GM12865 (cell line): Measurements from ENCODE around the gene IRF4.

Source experiments
- DNase-seq: peaks from one replicate; pipeline ENCODE4 v3.0.0; 2010; ENCODE audit warnings: low read depth
- H3K4me3 ChIP-seq: 2 replicates; pipeline ENCODE4 v1.5.1; 2011; ENCODE audit warnings: mild to moderate bottlenecking, low read depth, low read length, control low read depth
- TF ChIP-seq, protein P1 (sequence below): IDR thresholded peaks from 2 replicates; pipeline ENCODE4 v1.5.1; 2011; ENCODE audit warnings: low read length, control low read depth, low read depth, inconsistent platforms; ENCODE audit not compliant: insufficient read depth; ENCODE audit errors: missing control alignments

IRF4 gene

DNA sequence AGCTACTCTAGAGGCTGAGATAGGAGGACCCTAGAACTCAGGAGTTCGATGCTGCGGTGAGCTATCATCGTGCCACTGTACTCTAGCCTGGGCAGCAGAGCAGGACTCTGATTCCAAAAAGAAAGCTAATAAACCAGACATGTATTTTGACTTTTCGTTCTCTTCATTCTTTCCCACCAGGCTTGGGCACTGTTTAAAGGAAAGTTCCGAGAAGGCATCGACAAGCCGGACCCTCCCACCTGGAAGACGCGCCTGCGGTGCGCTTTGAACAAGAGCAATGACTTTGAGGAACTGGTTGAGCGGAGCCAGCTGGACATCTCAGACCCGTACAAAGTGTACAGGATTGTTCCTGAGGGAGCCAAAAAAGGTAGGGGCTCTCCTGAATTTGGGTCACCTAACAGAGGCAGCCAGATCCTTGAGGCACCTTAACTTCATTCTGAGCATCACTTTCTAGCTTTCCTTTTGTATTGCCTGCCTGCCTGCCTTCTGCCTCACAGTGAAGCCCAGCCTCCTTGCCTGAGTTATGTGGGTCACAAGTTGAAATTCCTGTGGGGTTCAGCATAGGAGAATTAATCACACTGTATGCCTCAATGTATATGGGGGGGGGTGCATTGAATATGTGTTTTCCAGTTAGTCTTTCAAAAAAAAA is 3.2 kb downstream of the IRF4 start:
- TF ChIP-seq, protein P1, sequence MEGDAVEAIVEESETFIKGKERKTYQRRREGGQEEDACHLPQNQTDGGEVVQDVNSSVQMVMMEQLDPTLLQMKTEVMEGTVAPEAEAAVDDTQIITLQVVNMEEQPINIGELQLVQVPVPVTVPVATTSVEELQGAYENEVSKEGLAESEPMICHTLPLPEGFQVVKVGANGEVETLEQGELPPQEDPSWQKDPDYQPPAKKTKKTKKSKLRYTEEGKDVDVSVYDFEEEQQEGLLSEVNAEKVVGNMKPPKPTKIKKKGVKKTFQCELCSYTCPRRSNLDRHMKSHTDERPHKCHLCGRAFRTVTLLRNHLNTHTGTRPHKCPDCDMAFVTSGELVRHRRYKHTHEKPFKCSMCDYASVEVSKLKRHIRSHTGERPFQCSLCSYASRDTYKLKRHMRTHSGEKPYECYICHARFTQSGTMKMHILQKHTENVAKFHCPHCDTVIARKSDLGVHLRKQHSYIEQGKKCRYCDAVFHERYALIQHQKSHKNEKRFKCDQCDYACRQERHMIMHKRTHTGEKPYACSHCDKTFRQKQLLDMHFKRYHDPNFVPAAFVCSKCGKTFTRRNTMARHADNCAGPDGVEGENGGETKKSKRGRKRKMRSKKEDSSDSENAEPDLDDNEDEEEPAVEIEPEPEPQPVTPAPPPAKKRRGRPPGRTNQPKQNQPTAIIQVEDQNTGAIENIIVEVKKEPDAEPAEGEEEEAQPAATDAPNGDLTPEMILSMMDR, result no peak
- H3K4me3 ChIP-seq, result peak overlapping the region; percentile 91
- DNase-seq, result no peak

DNA sequence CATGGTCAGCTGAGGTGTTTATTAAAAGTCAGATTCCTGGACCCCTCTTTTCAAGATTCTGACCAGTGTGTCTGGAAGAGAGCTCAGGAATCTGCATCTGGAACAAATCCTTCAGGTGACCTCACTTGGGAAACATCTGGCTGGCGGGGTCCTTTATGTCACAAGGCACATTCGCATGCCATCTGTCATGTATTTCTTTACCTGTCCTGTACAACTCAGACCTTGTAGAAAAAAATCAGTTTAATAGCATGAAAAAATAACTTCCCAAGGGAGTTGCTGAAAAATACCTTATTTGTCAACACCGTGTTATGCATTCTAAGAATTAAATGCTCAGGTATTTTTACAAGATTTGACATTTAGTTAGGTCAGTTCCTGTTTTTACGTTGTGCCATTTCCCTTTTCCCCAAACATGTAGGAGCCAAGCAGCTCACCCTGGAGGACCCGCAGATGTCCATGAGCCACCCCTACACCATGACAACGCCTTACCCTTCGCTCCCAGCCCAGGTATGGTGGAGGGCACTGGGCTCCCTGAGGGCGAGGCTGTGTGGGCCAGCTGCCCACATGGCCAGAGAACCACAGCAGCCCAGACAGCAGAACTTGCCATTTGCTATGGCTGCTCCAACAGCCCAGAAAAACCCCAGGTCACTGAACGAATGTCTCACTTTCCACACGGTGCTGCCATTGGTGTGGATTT is 4.0 kb downstream of the IRF4 start:
- DNase-seq, result no peak
- peak overlapping the region; percentile 91 for H3K4me3 ChIP-seq
- TF ChIP-seq, protein P1, result no peak

DNA sequence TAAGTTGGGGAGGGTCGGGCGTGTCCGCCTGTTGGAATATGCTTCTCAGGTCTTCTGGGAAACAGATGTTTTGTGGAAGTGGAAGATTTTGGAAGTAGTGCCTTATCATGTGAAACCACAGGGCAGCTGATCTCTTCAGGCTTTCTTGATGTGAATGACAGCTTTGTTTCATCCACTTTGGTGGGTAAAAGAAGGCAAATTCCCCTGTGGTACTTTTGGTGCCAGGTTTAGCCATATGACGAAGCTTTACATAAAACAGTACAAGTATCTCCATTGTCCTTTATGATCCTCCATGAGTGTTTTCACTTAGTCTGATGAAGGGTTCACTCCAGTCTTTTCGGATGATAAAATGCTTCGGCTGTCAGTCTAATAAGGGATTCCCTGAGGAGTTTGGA is 4.6 kb downstream of the IRF4 start:
- TF ChIP-seq, protein P1, result no peak
- DNase-seq, result no peak
- H3K4me3 ChIP-seq, result peak overlapping the region; percentile 91

DNA sequence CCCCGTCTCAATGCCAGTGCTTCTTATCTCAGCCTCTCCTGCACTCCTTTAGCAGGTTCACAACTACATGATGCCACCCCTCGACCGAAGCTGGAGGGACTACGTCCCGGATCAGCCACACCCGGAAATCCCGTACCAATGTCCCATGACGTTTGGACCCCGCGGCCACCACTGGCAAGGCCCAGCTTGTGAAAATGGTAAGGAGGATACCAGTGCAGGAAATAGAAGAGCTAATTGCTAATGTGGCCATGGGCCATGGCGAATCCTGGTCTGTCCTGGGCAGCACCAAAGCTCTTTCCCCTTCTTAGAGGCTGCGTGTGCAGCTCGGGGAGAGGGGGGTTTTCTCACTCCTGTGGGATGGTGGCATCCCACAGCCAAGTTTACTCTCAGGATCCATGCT is 5.5 kb downstream of the IRF4 start:
- H3K4me3 ChIP-seq, result peak overlapping the region; percentile 5
- TF ChIP-seq, protein P1, result no peak

DNA sequence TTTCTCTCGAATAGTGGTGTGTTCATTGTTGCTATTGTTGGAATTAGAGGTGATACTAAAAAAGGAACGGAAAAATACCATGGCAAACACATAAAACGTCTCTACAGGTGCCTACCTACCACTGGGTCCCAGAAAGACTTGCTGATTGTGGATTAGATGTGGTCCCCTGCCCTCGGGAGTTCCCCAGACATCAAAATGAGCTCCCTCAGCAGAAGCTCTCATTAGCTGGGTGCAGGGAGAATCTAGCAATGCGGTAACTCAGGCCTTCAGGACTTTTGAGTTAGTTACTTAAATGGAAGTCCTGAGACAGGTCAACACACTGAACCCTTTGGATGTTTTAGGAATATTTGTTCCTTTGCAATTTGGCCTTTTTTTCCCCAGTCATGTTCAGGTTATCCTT is 6.1 kb downstream of the IRF4 start:
- TF ChIP-seq, protein P1, result no peak
- DNase-seq, result peak; percentile 36
- H3K4me3 ChIP-seq, result no peak overlapping the region; the same call in 1 of the 2 replicates

More for the DNA sequence above, 5.5 kb downstream of the IRF4 start:
- no peak for DNase-seq

DNA sequence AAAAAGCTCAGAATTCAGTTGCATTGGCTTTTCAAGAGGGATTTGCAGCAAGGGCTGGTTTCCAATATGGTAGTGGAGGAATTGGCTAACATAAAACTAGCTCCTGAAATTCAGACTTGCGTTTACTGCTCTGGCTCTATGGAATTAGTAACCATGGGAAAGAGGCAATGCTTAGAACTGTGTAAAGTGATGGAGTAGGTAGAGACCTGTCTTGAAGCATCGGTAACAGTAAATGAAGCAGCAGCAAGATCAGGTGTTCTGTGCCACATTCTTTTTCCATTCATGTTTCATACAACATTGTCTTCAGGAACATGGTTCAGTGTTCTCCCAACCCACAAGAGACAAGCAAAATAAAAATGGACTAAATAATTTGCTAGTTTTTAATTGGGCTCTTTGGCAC is 6.5 kb downstream of the IRF4 start:
- TF ChIP-seq, protein P1, result no peak
- peak; percentile 31 for DNase-seq
- H3K4me3 ChIP-seq, result no peak overlapping the region
